ES-I3 (cell line): ENCODE data around the gene TMEM61.

Experiments used
- H3K36me3 ChIP-seq: 2 replicates; pipeline ENCODE4 v1.6.1; 2013; ENCODE audit warnings: mild to moderate bottlenecking, low read length, control low read depth, moderate library complexity; ENCODE audit not compliant: insufficient read depth
- H3K4me1 ChIP-seq: 2 replicates; pipeline ENCODE4 v1.6.1; 2013; ENCODE audit warnings: mild to moderate bottlenecking, control low read depth, low read length; ENCODE audit not compliant: insufficient read depth
- H3K9ac ChIP-seq: 2 replicates; pipeline ENCODE4 v1.6.1; 2013; ENCODE audit warnings: low read depth, mild to moderate bottlenecking, low read length, moderate library complexity
- H3K9me3 ChIP-seq: 2 replicates; pipeline ENCODE4 v1.6.1; 2013; ENCODE audit warnings: mild to moderate bottlenecking, low read length, moderate library complexity; ENCODE audit not compliant: control insufficient read depth, insufficient read depth

TMEM61 gene

DNA sequence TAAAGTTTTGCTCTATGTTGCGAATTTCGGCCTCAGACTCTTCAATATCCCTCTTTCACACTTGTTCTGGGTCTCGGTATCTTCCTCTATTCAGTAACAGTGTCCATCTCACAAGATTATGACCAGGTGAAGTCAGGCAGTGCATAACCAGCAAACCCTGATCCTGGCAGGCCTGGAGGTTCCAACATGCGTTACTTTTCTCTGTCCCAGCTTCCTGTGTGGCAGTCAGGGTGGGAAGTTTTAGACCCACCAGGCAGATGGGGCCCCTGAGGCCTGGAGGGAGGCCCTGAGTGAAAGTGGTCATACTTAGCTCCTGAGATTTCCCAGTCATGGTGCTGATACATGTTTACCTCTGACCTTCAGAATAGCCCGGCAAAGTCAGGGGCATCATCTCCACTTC, 5.1 kb downstream of the TMEM61 start:
- no peaks in the 10 kb centered on the region for H3K9me3 ChIP-seq
- no peaks in the 10 kb centered on the region for H3K36me3 ChIP-seq
- no peak overlapping the region for H3K9ac ChIP-seq
- peaks cover 9% of the 10 kb centered on the region; the same call in 1 of the 2 replicates for H3K4me1 ChIP-seq

DNA sequence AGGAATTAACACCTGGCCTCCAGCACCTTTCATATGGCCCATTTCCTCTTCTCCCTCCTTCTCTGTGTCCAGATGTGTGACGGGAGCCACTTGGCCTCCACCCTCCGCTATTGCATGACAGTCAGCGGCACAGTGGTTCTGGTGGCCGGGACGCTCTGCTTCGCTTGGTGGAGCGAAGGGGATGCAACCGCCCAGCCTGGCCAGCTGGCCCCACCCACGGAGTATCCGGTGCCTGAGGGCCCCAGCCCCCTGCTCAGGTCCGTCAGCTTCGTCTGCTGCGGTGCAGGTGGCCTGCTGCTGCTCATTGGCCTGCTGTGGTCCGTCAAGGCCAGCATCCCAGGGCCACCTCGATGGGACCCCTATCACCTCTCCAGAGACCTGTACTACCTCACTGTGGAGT, 5.6 kb downstream of the TMEM61 start:
- H3K4me1 ChIP-seq, result peaks cover 9% of the 10 kb centered on the region; the same call in 1 of the 2 replicates
- H3K9ac ChIP-seq, result no peak overlapping the region
- H3K9me3 ChIP-seq, result no peaks in the 10 kb centered on the region
- no peaks in the 10 kb centered on the region for H3K36me3 ChIP-seq

DNA sequence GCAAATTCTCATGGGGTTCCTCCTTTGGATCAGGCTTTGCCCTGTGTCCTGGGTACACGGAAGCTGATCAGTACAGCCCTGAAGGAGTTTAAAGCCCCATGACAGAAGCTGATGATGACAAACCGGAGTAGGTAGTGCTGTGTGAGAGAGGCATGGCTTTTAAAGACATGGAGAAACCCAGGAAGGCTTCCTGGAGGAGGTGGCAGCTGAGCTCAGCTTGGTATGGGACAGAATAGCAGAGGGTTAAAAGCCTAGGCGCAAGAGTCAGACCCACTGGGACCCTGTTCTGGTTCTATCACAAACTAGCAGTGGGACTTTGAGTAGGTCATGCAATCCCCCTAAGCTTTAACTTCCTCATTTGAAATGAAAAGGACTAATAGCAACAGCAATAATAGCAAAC, 6.1 kb downstream of the TMEM61 start:
- H3K36me3 ChIP-seq, result no peaks in the 10 kb centered on the region
- no peaks in the 10 kb centered on the region for H3K9me3 ChIP-seq
- peaks cover 9% of the 10 kb centered on the region; the same call in 1 of the 2 replicates for H3K4me1 ChIP-seq
- no peak overlapping the region for H3K9ac ChIP-seq

DNA sequence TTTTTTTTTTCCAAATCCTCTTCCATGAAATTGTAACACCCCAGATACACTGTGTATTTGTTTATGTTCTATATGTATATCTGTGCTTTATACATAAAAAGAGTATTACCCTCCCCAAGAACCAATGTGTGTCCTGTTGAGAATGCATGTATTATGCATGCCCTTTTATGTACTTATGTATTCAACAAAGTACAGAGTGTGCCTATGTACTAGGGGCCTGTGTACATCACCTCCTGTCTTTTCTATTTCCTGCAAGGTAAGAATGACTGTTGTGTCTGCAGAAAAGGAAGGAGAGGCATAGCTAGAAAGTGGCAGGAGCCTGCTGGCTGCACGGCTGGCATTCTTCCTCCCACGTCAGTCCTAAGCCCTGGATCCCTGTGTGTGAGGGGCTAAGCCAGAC, 7.0 kb downstream of the TMEM61 start:
- Histone ChIP-seq H3K9ac (no peak overlapping the region), H3K4me1 (peaks cover 9% of the 10 kb centered on the region; the same call in 1 of the 2 replicates), H3K36me3 (no peaks in the 10 kb centered on the region), H3K9me3 (no peaks in the 10 kb centered on the region)

DNA sequence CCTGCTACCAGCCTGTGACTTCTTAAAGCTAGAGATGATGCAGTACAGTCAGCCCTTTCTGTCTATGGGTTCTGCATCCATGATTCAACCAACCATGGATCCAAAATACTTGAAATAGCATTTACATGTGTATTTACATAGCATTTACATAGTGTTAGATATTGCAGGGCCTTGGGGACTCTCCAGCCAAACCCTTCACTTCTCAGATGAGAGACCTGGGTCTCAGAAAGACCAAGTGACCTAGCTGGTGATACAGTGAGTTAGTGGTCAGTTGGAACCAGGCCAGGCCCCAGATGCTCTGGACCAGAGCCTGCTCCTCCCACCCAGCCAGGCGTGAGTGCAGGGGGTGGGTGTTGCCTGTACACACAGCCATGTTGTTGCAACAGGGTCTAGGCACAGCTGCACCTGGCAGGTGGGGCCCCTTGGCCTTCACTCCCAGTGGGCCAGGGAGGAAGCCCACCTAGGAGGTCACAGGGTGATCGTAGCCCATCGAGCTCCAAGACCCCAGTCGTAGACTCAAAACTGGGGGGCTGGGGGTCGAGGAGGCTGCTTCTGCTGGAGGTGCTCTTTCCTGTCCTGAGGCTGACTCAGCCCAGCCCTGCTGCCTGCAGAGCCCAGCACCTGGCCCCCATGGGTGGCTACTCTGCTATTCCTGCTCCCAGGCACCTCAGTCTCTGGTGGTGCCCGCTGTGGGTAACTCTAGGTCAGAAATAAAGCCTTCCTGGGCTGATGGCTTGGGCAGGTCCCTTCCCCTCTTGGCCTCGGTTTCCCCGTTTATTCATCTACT, 7.7 kb downstream of the TMEM61 start:
- H3K4me1 ChIP-seq, result peaks cover 9% of the 10 kb centered on the region; the same call in 1 of the 2 replicates
- no peaks in the 10 kb centered on the region for H3K36me3 ChIP-seq

DNA sequence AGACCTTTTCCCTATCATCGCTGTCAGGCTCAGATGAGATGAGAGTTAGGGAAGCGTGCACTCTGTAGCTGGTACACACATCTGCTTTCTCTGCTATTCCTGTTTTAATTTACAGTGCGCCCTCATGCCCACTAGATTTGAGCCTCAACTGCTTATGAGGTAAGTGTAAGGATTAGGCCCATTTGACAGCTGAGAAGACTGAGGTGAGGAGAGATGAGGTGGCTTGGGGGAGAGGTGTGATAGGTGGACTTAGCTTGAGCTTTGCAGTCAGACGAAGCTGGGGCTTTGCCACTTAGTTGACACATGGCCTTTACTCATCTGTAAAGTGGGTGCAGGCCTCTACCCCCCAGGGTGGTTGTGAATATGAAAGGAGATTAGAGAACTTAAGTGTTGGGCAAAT, 8.5 kb downstream of the TMEM61 start:
- H3K4me1 ChIP-seq, result peaks cover 10% of the 10 kb centered on the region; the same call in 1 of the 2 replicates
- H3K9me3 ChIP-seq, result no peaks in the 10 kb centered on the region
- no peak overlapping the region for H3K9ac ChIP-seq
- no peaks in the 10 kb centered on the region for H3K36me3 ChIP-seq

More for the DNA sequence above, 7.7 kb downstream of the TMEM61 start:
- no peaks in the 10 kb centered on the region for H3K9me3 ChIP-seq
- no peak overlapping the region for H3K9ac ChIP-seq

DNA sequence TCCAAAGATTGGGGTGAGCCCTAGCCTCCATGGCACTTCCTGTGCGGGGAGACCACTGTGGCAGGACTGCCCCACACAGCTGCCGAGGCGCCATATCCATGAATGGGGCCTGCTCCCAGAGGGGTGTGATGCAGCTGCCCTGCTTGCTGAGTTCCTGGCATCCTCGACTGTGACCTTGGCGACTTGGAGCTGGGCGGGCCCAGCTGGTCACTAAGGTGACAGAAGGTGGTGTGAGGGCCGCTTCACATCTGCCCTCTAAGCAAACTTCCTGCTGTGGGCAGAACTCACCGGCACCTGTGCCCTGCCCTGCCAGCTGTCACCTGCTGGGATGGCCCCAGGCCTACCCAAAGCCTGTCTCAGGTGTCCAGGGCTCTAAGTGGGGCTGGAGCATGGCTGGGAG, 9.0 kb downstream of the TMEM61 start:
- Histone ChIP-seq H3K9me3 (no peaks in the 10 kb centered on the region), H3K4me1 (peaks cover 15% of the 10 kb centered on the region; the same call in 1 of the 2 replicates), H3K36me3 (no peaks in the 10 kb centered on the region), H3K9ac (no peak overlapping the region)

DNA sequence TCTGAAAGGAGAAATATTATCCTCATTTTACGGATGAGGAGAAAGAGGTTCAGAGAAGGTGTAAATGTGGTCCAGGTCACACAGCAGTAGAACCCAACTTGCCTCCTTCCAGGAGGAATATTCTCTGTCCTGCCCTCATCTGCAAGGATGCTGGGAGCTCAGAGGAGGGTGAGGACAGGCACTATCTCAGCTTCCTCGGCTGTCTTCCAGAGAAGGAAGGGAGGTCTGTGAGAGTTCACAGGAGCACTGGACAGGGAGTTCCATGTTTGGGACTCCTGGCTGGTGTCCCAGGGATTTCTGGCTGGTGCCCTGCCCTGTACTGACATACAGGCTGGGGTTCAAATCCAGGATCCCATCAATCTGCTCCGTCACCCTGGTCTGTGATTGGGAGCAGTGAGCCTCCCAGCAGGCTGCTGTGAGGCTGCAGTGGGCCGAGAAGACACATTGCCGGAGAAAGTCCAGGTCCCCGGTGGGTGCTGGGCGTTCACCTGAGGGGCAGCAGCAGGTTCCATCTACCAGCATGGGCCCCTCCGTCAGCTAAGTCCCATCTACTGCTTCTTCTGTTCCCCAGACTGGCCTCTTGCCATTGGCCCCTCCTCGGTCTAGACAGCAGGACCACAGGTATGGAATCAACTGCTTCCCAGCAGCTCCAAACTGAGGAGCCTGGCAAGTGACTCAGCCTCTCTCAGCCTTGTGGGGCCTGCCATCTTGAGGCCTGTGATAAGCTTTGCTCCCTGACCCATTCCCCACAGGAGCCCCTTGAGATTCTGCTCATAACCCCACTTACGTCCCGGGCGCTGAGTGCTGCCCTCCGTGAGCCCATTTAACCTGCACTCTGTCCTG, 9.8 kb downstream of the TMEM61 start:
- no peak overlapping the region for H3K9ac ChIP-seq
- peaks cover 21% of the 10 kb centered on the region; the same call in 1 of the 2 replicates for H3K4me1 ChIP-seq
- no peaks in the 10 kb centered on the region for H3K9me3 ChIP-seq
- H3K36me3 ChIP-seq, result no peaks in the 10 kb centered on the region

DNA sequence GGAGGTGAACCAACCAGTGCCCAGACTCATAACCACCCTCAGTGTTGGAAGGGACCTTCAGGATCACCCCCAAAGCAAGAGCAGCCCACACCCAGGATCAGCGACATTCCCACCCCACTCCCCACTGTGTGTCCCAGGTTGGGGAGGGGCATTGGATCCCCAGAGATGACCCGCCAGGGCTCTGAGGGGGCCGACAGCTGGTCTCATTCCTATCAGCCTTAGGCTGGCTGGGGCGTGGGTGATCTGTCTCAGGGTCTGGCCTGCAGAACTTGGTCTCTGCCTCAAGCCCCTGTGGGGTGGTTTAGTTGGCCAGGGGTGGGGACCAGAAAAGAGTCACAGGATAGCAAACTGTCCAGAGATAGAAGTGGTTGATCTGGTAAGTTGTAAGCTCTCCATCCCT, 10.5 kb downstream of the TMEM61 start:
- H3K4me1 ChIP-seq, result peaks cover 28% of the 10 kb centered on the region; the same call in 1 of the 2 replicates
- no peaks in the 10 kb centered on the region for H3K9me3 ChIP-seq
- H3K9ac ChIP-seq, result no peak overlapping the region
- H3K36me3 ChIP-seq, result no peaks in the 10 kb centered on the region

DNA sequence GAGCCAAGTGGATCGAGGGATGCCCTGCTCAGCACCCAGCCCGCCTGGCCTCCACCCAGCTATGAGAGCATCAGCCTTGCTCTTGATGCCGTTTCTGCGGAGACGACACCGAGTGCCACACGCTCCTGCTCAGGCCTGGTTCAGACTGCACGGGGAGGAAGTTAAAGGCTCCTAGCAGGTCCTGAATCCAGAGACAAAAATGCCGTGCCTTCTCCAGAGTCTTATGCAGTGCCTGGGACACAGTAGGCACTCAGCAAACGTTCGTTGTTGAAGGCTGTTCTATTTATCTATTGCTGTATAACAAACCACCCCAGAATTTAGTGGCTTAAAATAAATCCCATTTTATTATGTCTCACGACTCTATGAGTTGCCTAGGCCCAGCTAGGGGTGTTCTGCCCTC, 11.5 kb downstream of the TMEM61 start:
- Histone ChIP-seq H3K9me3 (no peaks in the 10 kb centered on the region), H3K4me1 (peaks cover 28% of the 10 kb centered on the region; the same call in 1 of the 2 replicates), H3K36me3 (no peaks in the 10 kb centered on the region), H3K9ac (no peak overlapping the region)

DNA sequence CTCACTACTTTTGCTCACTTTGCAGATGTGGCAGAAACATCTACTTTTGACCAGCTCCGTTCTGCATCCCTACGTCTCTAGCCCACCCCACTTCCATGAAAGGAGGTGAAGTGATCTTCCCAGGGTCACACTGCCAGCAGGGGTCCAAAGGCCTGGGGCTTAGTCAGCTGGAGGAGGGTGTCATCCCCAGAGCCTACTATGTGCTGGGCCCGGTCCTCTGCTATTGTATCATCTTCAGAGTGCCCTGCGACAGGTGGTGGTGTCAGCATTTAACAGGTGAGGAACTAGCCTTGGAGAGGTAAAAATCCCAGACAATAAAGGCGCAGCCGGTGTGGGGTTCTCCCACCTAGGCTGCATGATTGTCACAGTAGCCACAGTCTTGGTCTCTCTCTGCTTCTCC, 12.7 kb downstream of the TMEM61 start:
- H3K9me3 ChIP-seq, result no peaks in the 10 kb centered on the region
- no peaks in the 10 kb centered on the region for H3K36me3 ChIP-seq
- H3K4me1 ChIP-seq, result peaks cover 24% of the 10 kb centered on the region; the same call in 1 of the 2 replicates
- H3K9ac ChIP-seq, result no peak overlapping the region

DNA sequence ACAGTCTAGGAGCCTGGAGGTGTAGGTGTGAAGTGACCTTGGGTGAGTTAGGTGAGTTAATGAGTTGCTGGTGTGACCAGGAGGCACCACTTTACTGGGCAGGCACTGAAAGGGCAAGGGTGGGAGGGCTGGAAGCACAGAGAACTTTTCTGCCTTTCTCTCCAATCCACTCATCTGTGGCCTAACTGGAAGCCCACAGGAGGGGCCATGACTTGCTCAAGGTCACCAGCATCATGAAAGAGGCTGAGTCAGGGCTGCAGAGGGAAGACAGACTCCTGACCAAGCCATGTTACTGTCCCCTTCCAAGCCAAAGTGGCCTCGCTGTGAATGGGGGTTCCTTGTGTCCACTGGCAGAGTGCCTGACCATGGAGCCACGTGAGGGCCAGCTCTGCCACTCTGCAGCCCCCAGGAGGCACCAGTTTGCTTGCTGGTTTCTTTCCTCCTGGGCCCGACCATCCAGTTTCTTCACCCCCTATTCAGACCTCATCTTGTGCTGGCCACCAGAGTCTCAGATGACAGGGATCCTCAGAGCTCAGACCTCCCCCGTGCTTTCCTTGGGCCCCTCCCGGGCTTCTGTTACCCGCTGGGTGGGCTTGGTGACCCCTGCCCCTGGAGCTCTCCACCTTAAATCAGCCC, 14.0 kb downstream of the TMEM61 start:
- Histone ChIP-seq H3K9me3 (no peaks in the 10 kb centered on the region), H3K9ac (no peak overlapping the region), H3K4me1 (peaks cover 24% of the 10 kb centered on the region; the same call in 1 of the 2 replicates), H3K36me3 (no peaks in the 10 kb centered on the region)

DNA sequence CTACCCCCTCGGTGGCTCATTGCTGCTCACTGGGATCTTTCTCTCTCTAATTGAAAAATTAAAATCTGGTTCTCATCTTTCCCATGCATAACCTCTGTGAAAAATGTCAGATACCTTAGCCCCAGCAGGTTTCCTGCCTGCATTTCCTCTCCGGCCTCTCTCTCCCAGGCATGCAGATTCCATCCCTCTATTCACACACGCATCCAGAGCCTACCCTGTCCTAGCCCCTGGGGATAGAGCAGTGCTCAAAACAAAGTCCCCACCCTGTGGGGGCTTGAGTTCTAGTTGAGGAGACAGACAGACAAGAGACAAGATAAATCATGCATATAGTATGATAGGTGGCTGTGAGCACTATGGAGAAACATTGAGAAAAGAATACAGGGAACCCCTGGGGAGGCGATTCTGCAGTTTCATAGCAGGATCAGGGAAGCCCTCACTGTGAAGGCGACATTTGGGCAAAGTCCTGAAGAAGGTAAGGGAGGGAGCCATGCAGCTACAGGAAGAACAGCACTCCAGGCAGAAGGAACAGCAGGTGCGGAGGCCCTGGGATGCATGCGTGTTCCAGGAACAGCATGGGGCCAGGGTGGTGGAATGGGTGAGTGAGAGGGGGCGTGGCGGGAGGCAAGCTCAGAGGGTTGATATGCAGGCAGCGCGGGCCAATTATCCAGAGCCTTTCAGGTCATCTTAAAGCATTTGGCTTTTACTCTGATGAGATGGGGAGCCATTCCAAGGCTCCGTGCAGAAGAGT, 14.8 kb downstream of the TMEM61 start:
- no peaks in the 10 kb centered on the region for H3K9me3 ChIP-seq
- H3K36me3 ChIP-seq, result no peaks in the 10 kb centered on the region
- H3K9ac ChIP-seq, result no peak overlapping the region
- H3K4me1 ChIP-seq, result peaks cover 21% of the 10 kb centered on the region; the same call in 1 of the 2 replicates

DNA sequence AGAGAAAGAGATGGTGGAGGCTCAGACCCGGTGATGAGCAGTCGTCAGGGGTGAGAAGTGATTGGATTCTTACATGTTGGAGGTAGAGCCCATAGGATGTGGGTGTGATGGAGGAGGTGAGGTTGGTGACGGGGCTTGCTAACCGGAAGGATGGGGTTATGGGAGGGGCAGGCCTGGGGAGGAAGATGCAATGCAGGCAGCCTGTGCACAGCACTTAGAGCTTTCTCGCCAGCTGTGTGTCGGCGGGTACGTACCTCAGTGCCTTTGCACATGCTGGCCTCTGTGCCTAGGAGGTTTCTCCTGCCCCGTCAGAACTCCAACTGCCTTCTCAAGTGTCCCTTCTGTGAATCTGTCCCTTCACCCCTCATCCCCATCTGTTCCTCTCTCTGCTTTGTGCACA, 15.4 kb downstream of the TMEM61 start:
- no peak overlapping the region for H3K9ac ChIP-seq
- H3K4me1 ChIP-seq, result peaks cover 21% of the 10 kb centered on the region; the same call in 1 of the 2 replicates
- no peaks in the 10 kb centered on the region for H3K36me3 ChIP-seq
- H3K9me3 ChIP-seq, result no peaks in the 10 kb centered on the region
